Muscle layer of duodenum (tissue), 2 donors: Measurements from ENCODE around the gene CNGA4.
"Not testable (repeated sequence)": the region's sequence is repeated elsewhere in the genome, so short reads cannot be mapped to it uniquely, and the experiment has no call there.

Source experiments
- H3K27ac ChIP-seq: one replicate; pipeline ENCODE4 v1.7.0; 2013; ENCODE audit warnings: mild to moderate bottlenecking, low read length
- H3K27me3 ChIP-seq: one replicate; pipeline ENCODE4 v1.7.0; 2013; ENCODE audit warnings: low read depth, mild to moderate bottlenecking, control low read depth, low read length
- H3K36me3 ChIP-seq, 2 donors: one replicate each; pipeline ENCODE4 v1.7.0; 2013; ENCODE audit warnings: low read length in 2 of 2, control low read depth in 1 of 2, mild to moderate bottlenecking in 1 of 2; ENCODE audit not compliant: insufficient read depth in 2 of 2, control insufficient read depth in 1 of 2
- H3K4me1 ChIP-seq, 2 donors: one replicate each; pipeline ENCODE4 v1.7.0; 2013; ENCODE audit warnings: low read length in 2 of 2, mild to moderate bottlenecking in 2 of 2, control low read depth in 1 of 2, moderate library complexity in 1 of 2; ENCODE audit not compliant: insufficient read depth in 2 of 2, control insufficient read depth in 1 of 2
- H3K4me3 ChIP-seq, 2 donors: one replicate each; pipeline ENCODE4 v1.7.0; 2013; ENCODE audit warnings: low read length in 2 of 2, low read depth in 1 of 2, mild to moderate bottlenecking in 1 of 2
- H3K9me3 ChIP-seq, 2 donors: one replicate each; pipeline ENCODE4 v1.7.0; 2013; ENCODE audit warnings: low read length in 2 of 2, control low read depth in 1 of 2, mild to moderate bottlenecking in 1 of 2; ENCODE audit not compliant: control insufficient read depth in 1 of 2
- donor health status: healthy.

The CNGA4 gene

DNA sequence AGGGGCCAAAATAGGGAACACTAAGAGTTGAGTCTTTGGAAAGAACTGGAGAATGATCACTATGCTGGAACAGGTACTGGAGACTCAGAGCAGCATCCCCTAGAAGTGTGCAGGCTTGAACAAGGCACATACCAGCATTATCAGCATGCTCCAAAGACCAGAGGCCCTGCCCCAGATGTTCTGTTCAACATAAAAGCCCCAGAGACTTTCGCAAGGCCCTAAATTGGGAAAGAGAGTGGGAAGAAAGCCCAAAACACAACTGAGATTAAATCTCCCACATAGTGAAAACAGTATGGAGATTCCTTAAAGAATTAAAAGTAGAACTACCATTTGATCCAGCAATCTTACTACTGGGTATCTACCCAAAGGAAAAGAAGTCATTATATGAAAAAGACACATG is 9.4 kb downstream of the CNGA4 start:
- no peaks in the 10 kb centered on the region for H3K9me3 ChIP-seq
- H3K27me3 ChIP-seq = no peaks in the 10 kb centered on the region
- no peaks in the 10 kb centered on the region for H3K36me3 ChIP-seq
- H3K27ac ChIP-seq = no peak overlapping the region
- H3K4me3 ChIP-seq = no peak overlapping the region
- peaks cover 0 to 10% of the 10 kb centered on the region in 2 donors for H3K4me1 ChIP-seq

DNA sequence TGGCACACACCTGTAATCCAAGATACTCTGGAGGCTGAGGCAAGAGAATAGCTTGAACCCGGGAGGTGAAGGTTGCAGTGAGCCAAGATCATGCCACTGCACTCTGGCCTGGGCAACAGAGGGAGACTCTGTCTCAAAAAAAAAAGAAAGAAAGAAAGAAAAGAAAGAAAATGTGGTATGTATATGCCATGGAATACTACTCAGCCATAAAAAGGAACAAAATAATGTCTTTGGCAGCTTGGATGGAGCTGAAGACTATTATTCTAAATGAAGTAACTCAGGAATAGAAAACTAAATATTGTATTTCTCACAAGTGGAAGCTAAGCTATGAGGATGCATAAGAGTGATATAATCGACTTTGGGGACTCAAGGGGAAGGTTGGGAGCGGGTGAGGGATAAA is 10.0 kb downstream of the CNGA4 start:
- not testable (repeated sequence) for H3K4me3 ChIP-seq, H3K36me3 ChIP-seq, H3K27me3 ChIP-seq, H3K4me1 ChIP-seq, H3K9me3 ChIP-seq, H3K27ac ChIP-seq

- Histone ChIP-seq H3K27me3 (no peaks in the 10 kb centered on the region), H3K4me1 (peaks cover 0 to 10% of the 10 kb centered on the region in 2 donors), H3K27ac (no peak overlapping the region)
Observed at GRCh38 chr11:6249770-6250555, 11.1 kb downstream of the CNGA4 start.

DNA sequence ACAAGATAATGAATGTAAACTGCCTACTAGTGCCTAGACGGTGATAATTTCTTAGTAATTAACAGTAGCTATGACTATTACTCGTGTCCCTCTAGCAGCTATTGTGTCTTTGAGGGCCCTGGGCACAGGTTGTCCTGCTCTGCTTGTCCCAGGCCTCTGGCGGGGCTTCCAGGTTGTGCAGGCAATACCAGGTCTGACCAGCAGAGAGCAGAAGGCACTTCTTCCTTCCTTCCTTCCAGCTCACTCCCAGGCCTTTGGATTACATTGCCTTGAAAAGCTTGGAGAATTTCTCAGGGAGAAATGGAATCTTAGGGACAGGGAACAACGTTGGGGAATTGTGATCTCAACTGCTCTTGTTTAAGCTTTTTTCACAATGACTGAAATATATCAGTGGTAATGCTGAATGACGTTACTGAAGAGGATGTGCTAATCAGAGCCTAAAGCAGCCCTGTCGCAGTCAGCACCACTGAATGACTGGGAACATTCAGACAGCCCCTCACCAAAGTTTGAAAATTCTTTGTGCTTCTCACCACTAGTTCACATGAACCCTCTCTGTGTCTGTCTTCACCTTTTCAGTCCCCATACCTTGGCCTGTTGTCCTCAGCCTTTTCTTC is 12.3 kb downstream of the CNGA4 start:
- H3K4me3 ChIP-seq = no peak overlapping the region

More at GRCh38 chr11:6249770-6250555, 11.1 kb downstream of the CNGA4 start:
- no peak overlapping the region for H3K4me3 ChIP-seq
- no peaks in the 10 kb centered on the region for H3K36me3 ChIP-seq
- H3K9me3 ChIP-seq = no peaks in the 10 kb centered on the region

DNA sequence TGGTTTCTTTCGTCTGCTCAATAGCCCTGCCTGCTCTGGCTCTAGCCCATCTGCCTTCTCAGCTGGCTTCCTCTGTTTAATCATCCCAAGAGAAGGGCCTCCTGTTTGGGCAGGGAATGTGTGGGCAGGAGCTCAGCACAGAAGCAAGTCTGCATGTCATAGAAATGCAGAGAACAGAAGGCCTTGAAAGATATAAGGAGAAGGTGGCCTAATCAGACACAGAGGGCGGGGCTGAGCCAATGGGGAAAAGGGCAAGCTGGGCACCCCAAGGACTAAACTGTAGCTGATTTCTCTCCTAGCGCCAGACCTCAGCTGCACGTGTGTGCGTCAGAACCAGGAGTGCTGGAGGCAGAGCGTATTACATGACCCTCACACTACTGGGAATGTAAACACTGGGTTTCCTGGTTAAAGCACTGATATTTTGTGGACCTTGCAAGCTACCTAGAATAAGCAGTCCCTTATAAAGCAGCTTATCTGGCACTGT is 13.1 kb downstream of the CNGA4 start:
- H3K9me3 ChIP-seq = no peaks in the 10 kb centered on the region
- H3K36me3 ChIP-seq = no peaks in the 10 kb centered on the region
- H3K27me3 ChIP-seq = no peaks in the 10 kb centered on the region
- H3K27ac ChIP-seq = peak overlapping the region; percentile 60
- H3K4me1 ChIP-seq = peaks cover 0 to 10% of the 10 kb centered on the region in 2 donors
- no peak overlapping the region for H3K4me3 ChIP-seq

More for the DNA sequence above, 12.3 kb downstream of the CNGA4 start:
- H3K4me1 ChIP-seq = peaks cover 0 to 10% of the 10 kb centered on the region in 2 donors
- H3K36me3 ChIP-seq = no peaks in the 10 kb centered on the region
- H3K27me3 ChIP-seq = no peaks in the 10 kb centered on the region
- no peaks in the 10 kb centered on the region for H3K9me3 ChIP-seq
- peak overlapping the region; percentile 60 for H3K27ac ChIP-seq

DNA sequence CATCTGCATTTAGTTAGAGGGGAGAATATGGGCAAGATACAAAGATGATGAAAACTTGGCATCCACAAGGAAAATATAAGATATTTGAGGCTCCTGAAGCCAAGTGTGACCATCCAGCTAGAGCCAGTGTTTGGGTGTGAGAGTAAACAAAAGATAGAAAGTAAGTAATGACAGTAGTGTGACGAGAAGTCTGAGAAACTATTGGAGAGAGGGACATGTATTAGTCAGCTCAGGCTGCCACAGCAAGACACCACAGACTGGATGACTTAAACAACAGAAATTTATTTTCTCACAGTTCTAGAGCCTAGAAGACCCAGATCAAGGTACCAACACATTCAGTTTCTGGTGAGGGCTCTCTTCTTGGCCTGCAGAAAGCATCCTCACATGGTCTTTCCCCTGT is 14.3 kb downstream of the CNGA4 start:
- no peak overlapping the region for H3K4me3 ChIP-seq
- H3K27ac ChIP-seq = peak overlapping the region; percentile 60
- H3K9me3 ChIP-seq = no peaks in the 10 kb centered on the region
- peaks cover 10% of the 10 kb centered on the region for H3K27me3 ChIP-seq
- H3K4me1 ChIP-seq = peaks cover 0 to 10% of the 10 kb centered on the region in 2 donors
- H3K36me3 ChIP-seq = no peaks in the 10 kb centered on the region

DNA sequence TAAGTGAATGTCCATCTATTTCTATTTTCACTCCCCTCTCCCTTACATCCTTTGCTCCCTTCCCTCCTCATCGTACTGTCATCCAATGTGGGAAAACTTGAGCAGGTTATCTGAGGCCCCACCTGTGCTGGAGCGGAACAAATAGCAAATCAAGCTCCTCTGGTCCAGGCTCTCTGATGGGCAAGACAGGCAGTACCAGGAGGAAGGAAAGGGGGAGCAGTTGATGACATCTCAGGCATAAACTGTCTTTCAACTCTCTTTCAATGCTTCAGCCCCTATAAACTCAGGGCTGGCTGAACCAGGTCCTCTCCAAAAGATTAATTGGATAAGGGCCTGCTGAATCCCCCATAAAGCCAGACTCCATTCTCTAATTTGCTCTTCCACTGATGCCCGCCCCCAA is 19.3 kb downstream of the CNGA4 start:
- H3K36me3 ChIP-seq = no peaks in the 10 kb centered on the region
- H3K4me1 ChIP-seq = peaks cover 0 to 12% of the 10 kb centered on the region in 2 donors
- no peak overlapping the region for H3K4me3 ChIP-seq
- no peaks in the 10 kb centered on the region for H3K9me3 ChIP-seq
- H3K27ac ChIP-seq = no peak overlapping the region
- H3K27me3 ChIP-seq = peaks cover 36% of the 10 kb centered on the region

- Histone ChIP-seq H3K4me3 (peak overlapping the region; percentile 45 to 64), H3K9me3 (no peaks in the 10 kb centered on the region), H3K27me3 (peaks cover 36% of the 10 kb centered on the region), H3K27ac (no peak overlapping the region), H3K36me3 (no peaks in the 10 kb centered on the region), H3K4me1 (peaks cover 0 to 12% of the 10 kb centered on the region in 2 donors)
Observed at GRCh38 chr11:6258571-6259081, 19.7 kb downstream of the CNGA4 start.

- no peak overlapping the region for H3K27ac ChIP-seq
- H3K4me3 ChIP-seq = no peak overlapping the region
- no peaks in the 10 kb centered on the region for H3K9me3 ChIP-seq
- no peaks in the 10 kb centered on the region for H3K36me3 ChIP-seq
- peaks cover 36% of the 10 kb centered on the region for H3K27me3 ChIP-seq
- peaks cover 0 to 12% of the 10 kb centered on the region in 2 donors for H3K4me1 ChIP-seq
Observed at GRCh38 chr11:6260207-6260726, 21.4 kb downstream of the CNGA4 start.

DNA sequence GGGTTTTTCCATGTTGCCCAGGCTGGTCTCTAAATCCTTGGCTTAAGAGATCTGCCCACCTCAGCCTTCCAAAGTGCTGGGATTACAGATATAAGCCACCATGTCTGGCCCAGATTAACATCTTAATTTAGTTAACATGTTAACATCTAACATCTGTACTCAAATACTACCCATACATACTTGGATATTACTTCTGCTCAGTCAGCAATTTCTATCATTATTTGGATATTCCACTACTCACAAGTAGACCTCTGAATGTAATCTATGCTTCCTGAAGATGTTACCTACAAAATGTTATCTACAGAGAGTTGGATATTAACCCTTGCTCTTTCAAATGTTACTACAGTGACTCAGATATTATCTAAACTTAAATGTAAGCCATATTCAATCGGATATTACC is 24.8 kb downstream of the CNGA4 start:
- Histone ChIP-seq H3K4me1 (peaks cover 0 to 9% of the 10 kb centered on the region in 2 donors), H3K9me3 (no peaks in the 10 kb centered on the region), H3K4me3 (no peak overlapping the region), H3K27me3 (peaks cover 21% of the 10 kb centered on the region), H3K27ac (no peak overlapping the region), H3K36me3 (no peaks in the 10 kb centered on the region)

DNA sequence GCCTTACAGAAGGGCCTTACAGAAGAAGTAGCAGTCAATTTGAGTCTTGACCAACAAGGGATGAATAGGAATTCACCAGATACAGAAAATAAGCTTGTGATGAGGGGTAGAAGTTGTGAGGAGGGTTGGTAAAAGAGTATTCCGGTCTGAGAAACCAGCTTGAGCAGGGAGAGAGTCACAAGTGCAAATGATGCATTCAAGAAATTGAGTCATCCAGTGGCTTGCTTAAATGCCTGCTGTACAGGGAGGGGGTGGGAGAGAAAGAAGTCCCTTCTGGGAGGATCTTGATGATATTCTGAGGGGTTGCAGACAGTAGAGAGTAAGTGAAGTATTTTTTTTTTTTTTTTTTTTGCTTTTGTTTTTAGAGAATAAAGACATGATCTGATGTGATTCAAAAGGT is 29.9 kb downstream of the CNGA4 start:
- Histone ChIP-seq H3K27ac (no peak overlapping the region), H3K27me3 (peaks cover 4% of the 10 kb centered on the region), H3K36me3 (no peaks in the 10 kb centered on the region), H3K9me3 (no peaks in the 10 kb centered on the region), H3K4me1 (peaks cover 0 to 4% of the 10 kb centered on the region in 2 donors), H3K4me3 (no peak overlapping the region)
